HCT116 (cell line): ENCODE measurements around the gene FMN1.

Experiments used
- SIN3A ChIP-seq: IDR thresholded peaks from 2 replicates; pipeline ENCODE4 v1.6.1; 2012; ENCODE audit warnings: low read depth
- SP1 ChIP-seq: IDR thresholded peaks from 2 replicates; pipeline ENCODE4 v1.6.1; 2012; ENCODE audit warnings: low read depth
- ZNF274 ChIP-seq: fragments of 200-500 bp; sonication (Bioruptor generic); IDR thresholded peaks from 2 replicates; pipeline ENCODE4 v1.6.1; 2014; ENCODE audit warnings: mild to moderate bottlenecking, low read depth, low read length, inconsistent platforms
- TF ChIP-seq, protein P1 (sequence below), 3 experiments: fragments of 200-600 bp in 1 of 3; sonication (generic) in 1 of 3; IDR thresholded peaks in 2 of 3; conservative IDR thresholded peaks in 1 of 3; 2 replicates each; pipeline ENCODE4 v1.5.1; 2012 to 2017; ENCODE audit warnings: low read depth in 2 of 3, low read length in 2 of 3, antibody characterized with exemption in 1 of 3, borderline replicate concordance in 1 of 3, control low read depth in 1 of 3, mild to moderate bottlenecking in 1 of 3, mixed read lengths in 1 of 3, mixed run types in 1 of 3, moderate library complexity in 1 of 3; ENCODE audit not compliant: insufficient read depth in 1 of 3

DNA sequence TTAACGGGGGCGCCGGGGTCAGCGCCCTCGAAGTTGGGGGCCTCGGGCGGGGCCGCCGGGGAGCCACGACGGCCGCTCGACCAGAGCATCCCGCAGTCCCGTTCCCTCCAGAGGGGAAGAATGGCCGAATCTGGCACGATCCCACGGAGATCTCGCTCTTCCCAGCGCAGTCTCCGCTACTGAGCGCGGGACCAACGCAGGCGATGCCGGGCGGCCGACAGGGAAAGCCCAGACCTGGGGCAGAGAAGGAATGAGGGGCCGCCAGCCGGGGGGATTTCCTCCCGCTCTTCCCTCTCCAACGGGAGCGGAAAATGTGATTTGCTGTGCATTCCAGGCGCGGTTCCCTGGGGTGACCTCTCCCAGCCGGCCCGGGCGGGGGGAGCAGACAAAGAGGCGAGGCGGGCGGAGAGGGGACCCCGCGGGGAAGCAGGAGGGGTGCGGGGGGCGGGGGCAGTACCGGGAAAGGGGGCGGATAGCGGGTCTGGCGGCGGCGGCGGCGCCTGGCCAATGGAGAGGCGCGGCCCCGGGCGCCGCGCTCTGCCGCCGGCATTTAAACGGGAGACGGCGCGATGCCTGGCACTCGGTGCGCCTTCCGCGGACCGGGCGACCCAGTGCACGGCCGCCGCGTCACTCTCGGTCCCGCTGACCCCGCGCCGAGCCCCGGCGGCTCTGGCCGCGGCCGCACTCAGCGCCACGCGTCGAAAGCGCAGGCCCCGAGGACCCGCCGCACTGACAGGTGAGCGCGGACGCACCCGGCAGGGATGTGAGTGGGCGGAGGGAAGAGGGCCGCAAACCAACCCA is 476.9 kb downstream of the FMN1 start, which contains the start of gene GREM1:
- TF ChIP-seq SP1 (no peak), ZNF274 (no peak), SIN3A (no peak)
- TF ChIP-seq, protein P1, sequence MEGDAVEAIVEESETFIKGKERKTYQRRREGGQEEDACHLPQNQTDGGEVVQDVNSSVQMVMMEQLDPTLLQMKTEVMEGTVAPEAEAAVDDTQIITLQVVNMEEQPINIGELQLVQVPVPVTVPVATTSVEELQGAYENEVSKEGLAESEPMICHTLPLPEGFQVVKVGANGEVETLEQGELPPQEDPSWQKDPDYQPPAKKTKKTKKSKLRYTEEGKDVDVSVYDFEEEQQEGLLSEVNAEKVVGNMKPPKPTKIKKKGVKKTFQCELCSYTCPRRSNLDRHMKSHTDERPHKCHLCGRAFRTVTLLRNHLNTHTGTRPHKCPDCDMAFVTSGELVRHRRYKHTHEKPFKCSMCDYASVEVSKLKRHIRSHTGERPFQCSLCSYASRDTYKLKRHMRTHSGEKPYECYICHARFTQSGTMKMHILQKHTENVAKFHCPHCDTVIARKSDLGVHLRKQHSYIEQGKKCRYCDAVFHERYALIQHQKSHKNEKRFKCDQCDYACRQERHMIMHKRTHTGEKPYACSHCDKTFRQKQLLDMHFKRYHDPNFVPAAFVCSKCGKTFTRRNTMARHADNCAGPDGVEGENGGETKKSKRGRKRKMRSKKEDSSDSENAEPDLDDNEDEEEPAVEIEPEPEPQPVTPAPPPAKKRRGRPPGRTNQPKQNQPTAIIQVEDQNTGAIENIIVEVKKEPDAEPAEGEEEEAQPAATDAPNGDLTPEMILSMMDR (IDR thresholded peaks at IDR 0.05 in 2 of 3, conservative IDR thresholded peaks at IDR 0.05 in 1 of 3; ENCODE audit: borderline replicate concordance in 1 of 3, insufficient read depth in 1 of 3, low read depth in 2 of 3, low read length in 2 of 3): no peak
